NCI-H345 treated with DMSO at 0.1 percent for 48 hours (cell line): ENCODE results near the gene RAF1.
"Not testable (repeated sequence)": the region's sequence is repeated elsewhere in the genome, so short reads cannot be mapped to it uniquely, and the experiment has no call there.

ENCODE experiments used
- DNase-seq: peaks from one replicate; lab custom pipeline; 2025; ENCODE audit not compliant: unreplicated experiment; lab: John Stamatoyannopoulos, UW

The RAF1 gene

DNA sequence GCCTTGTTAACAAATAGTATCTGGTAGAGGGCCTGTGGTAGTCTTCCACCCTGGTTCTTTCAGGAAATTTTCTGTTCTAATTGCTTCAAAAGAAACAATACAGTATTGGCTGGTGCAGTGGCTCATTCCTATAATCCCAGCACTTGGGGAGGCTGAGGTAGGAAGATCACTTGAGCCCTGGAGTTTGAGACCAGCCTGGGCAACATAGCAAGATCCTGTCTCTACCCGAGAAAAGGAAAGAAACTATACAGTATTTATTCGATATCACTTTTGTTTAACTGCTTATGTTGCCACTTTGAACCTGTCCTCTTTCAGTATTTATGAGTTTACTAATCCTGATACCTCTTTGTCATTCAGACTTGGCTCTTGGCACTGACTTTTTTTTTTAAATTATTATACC, 102.5 kb downstream of the RAF1 start:
- DNase-seq = no peak

DNA sequence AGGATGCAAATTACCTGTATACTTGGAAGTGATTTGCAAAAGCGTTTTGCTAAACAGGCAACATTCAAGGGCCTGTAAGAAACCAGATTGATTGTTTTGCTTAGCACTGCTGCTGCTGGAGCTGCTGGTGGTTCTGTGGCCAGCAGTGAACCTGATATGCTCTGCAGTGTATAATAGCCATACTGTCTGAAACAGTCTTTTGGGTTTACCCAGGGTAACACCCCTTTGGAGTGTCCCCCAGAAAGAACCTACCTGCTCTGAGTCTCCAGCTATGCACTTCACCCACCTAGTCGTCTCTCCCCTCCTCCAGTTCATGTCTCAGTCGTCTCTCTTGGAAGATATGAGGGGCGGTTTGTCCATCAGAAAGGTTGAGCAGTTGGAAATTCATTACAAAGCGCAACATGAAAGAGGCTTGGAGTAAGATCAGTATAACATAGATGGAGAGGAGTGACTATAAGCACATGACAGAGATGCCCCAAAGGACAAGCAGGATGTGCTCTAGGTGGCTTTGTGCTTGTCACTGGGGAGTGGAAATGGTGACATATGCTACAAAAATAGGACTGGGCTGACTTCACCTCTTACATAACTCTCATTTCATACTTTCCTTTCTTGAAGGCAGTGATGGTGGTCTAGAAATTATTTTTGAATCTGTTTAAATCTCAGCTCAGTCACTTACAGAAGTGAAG, 103.3 kb downstream of the RAF1 start:
- no peak for DNase-seq

DNA sequence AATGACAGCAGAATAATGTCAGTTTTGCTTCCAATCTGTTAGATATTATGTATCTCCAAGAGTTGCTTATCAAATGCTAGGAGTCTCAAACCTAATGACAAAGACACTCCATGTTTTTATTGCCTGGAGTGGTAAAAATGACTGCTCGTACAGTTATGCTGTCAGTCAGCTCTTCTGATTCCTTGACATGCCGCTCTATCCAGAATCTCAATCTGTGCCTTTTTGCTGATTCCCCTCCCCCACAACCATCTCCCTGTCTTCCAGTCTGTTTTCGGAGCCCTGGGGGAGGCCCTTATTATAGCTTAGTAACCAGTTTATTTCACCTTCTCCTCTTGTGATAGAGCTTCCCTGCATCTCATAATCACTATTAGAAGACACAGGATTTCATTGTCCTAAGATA, 104.4 kb downstream of the RAF1 start:
- DNase-seq = no peak

DNA sequence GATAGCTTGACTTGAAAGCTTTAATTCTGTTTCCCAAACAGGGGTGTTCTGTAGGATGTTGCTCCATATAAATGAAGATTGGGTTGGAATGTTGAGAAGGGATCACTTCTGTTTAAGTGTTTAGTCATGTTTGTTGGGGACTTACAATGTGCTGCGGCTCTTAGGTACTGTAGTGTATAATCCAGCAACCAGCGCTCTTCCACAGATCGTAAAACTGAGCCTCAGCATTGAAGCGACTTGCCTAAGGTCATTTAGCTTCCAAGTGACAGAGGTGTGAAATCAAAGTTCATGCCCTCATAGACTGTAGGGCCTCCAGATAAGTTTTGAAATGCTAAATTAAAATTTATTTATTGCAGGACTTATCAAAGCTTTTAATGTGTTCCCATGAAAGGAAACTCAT, 105.2 kb downstream of the RAF1 start:
- DNase-seq = no peak

DNA sequence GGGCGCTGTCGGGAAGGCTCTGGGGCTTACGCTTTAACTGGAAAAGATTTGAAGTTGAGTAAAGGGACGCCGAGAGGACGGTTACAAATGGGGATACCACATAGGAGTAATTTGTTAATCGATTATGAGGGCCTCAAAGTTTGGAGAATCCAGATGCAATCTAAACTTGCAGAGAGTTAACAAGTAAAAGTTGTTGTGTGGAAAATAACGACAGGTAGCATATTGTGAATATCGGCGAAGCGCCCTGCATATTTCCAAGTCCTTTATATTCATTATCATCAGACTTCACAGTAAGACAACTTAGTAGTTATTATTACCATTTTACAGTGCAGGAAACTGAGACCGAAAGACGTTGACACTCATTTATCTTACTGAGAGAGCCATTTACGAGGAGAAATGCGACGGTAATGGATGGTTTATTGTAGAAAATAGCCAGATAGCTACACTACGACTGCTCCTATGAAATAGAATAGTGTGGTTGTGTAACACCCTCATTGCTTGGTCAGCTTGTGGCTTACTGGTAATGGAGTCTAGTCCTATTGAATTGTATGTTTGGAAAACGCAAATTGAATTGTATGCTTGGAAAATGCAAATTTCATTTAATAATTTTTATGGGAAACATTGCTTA, 106.3 kb downstream of the RAF1 start:
- no peak for DNase-seq

DNA sequence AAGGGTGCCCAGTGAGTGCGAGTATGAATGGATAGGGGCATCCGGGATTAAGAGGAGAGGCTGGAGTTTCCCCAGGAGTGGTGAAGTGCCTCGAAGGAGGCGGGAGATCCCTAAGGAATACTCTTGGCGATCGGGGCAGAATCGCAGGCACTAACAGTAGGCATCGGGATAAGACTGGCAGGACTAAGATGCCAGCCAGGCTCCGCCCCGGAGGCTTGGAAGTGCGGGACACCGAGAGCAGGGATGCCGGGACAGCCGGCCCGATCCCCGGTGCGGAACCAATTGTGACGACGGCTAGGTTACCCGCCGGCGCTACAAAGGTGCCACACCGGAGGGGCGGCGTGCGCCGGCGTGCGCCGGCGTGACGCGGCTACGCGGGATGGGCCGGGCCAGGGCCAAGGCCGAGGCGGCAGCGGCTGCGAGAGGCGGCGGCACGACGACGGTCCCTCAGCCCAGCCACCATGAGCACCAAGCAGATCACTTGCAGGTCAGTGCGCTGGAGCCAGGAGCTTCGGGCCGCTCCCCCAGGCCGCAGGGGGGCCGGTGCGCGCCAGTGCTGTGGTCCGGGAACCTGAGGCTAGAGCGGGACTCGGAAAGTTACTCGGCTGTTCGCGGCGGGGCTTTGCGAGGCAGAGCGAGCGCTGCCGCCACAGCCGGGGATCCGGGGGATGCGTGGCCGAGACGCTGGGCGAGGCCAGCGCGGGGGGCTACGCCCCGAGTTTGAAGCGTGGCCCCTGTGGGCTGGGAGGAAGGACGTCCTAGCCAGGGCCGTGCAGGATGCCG, 107.0 kb downstream of the RAF1 start, which contains the start of gene MKRN2:
TSS of gene MKRN2 (plus strand) at position 398 of the 783 bp plus-strand sequence. CDS start at position 462, 64 bp downstream.
- peak; percentile 58 for DNase-seq

DNA sequence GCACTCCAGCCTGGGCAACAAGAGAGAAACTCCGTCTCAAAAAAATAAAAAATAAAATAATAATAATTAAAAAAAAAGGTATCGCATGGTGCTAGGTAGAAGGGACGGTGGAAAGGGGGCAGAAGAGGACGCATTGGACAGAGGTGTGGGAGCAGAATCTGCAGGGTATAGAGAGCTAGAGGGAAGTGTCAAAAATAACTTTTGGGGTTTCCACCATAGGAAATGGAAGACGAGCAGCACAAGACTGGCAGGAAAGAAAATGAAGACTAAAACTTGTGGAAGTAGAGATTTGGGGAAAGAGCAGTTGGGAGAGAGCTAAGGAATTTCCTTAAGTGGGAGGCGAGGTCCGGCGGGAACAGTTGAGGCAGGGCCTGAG, 107.6 kb downstream of the RAF1 start:
- DNase-seq = no peak

DNA sequence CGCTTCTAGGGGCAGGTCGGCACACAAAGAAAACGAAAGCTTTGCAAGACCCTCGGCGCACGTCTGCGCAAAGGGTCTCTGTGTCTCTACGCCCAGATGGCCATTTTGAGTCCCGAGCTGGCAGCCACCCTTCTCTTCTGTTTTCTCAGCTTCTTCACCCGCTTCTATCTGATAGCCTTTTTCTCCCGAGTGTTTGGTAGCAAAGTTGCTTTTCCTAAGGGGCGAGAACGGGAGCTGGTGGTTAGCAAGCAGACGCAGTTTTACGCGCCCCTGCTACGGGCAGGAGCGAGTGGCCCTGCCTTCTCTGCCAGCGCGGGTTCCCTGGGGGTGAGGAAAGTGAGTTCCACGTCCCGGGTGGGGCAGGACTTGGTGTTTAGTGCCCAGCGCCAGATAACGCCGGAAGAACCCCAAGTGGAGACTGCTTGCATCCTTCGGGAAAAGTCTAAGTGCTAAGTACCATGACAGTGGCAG, 110.0 kb downstream of the RAF1 start:
- peak; percentile 29 for DNase-seq

DNA sequence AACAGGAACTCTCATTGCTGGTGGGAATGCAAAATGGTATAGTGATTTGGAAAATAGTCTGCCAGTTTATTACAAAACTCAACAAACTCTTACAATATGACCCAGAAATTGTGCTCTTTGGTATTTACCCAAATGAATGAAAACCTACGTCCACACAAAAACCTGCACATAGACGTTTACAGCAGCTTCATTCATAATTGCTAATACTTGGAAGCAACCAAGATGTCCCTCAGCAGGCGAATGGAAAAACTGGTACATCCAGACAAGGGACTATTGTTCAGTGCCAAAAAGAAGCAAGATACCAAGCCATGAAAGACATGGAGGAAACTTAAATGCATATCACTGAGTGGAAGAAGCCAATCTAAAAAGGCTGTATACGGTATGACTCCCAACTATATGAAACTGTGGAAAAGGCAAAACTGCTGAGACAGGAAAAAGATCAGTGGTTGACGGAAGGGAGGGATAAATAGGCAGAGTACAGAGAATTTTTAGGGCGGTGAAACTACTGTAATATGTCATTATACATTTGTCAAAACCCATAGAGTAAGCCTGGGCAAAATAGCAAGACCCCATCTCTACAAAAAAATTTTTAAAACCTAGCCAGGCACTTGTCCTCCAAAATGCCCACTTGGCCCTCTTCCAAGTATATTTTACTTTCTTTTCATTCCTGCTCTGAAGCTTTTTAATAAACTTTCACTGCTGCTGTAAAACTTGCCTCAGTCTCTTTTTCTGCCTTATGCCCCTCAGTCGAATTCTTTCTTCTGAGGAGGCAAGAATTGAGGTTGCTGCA, 113.8 kb downstream of the RAF1 start:
- no peak for DNase-seq

DNA sequence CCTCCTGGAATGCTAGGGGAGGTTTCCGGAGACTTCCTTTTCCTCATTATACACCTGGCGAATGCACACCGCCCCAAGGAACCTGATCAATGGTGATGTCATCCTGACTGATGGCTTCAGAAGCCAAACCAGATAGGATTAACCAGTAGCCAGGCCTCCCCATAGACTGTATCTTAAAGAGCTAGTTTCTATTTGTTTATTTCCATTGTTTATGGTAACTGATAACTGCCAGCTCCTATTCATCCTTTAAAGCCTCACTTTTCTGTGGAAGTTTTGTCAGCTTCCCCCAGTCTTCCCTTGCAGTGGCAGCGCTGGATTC, 118.5 kb downstream of the RAF1 start, which contains the start of gene MKRN2OS:
TSS of gene MKRN2OS (minus strand) at position 27 of the 319 bp plus-strand sequence. CDS start 35 bp downstream, outside the sequence.
- DNase-seq = no peak

DNA sequence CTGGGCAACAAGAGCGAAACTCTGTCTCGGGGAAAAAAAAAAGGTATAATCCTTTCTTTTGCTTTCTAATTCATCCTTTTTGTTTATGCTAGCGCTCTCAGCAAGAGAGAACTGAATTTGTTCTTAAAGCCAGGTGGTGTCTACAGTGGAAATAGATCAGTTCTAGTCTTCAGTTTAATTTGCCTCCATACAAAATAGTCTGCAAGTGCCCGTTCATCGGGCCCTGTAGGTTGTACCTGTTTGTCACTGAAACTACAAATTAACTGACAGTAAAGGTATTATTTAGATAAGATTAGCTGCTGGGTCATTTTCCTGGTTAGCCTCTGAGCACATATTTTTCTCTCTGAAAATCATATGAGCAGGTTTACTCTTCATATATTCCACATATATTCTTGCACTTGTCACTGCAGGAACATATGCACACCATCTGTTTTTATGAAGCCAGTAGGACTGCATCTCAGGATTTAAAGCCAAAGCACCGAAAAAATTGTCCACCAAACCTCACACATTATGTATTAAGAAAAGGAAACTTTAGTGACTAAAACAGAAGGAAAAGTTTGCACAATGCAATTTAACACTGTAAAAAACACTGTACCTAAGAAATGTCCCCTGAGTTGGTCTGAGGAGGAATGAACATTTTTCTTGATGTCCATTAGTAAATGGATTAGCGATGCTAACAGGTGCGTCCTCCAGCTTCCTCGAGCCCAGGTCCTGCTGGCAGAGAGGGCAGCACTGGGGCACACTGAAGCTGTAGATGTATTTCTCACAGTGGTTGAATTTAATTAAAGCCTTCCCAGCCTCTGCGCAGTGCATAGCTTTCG, 119.1 kb downstream of the RAF1 start:
- no peak for DNase-seq

DNA sequence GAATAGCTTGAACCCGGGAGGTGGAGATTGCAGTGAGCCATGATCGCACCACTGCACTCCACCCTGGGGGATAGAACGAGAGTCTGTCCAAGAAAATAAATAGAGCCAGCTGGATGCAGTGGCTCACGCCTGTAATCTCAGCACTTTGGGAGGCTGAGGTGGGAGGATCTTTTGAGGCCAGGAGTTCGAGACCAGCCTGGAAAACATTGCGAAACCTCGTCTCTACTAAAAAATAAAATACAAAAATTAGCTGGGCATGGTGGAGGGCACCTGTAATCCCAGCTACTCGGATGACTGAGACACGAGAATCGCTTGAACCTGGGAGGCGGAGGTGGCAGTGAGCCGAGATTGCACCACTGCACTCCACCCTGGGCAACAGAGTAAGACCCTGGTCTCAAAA, 120.4 kb downstream of the RAF1 start:
- not testable (repeated sequence) for DNase-seq

DNA sequence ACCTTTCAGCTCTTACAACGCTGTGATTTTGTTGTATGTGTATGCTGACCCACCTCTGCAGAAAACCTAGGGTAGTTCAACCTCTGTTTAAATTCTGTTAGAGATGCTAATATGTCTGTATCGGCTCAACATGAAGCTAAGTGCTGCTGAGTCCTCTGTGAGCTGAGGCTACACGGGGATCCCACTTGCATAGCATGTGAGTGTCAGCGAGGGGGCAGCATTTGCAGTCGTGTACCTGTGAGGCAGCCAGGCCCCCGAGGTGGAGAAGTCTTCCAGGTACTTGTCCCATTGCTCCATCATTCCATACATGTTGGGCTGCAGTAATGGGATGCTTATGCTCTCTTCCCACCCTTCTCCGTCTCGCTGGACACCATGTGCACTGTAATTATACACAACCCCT, 122.3 kb downstream of the RAF1 start:
- DNase-seq = no peak

DNA sequence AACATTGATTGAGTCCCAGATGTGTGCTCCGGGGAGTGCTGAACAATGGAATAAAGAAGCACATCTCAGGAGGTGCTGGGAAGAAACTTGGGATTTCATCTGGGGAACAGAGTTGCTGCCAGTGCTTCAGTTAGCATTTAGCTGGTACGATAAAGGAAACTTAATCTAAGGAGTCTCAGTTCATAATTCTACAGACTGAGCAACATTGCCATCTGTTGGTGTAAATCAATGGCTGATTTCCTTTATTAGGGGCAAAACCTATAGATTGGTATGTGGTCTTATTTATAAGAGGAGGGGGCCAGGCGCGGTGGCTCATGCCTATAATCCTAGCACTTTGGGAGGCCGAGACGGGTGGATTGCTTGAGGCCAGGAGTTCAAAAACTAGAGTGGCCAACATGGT, 127.5 kb downstream of the RAF1 start:
- no peak for DNase-seq
